ENCODE data around the gene TMEM145. TPM values are rescaled to one million over a fixed set of nuclear protein-coding genes. Genes with fewer than 3 reads are reported as not detected.

The TMEM145 gene
- total RNA-seq, 1 experiment from 2014 or later: 0.69 TPM

DNA sequence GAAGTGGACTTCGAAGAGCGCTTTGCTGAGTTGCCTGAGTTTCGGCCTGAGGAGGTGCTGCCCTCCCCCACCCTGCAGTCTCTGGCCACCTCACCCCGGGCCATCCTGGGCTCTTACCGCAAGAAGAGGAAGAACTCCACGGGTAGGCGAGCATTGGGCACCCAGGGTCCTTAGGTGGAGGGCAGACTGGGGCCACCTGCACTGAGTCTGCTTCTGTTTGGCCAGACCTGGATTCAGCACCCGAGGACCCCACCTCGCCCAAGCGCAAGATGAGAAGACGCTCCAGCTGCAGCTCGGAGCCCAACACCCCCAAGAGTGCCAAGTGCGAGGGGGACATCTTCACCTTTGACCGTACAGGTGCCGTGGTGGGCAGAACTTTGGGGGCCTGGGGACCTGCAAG is 19.2 kb upstream of the TMEM145 start:
- no peak for TF ChIP-seq EZH2phosphoT487 (IDR thresholded peaks at IDR 0.05; ENCODE audit: borderline replicate concordance, low read length)
- TF ChIP-seq CTCF (conservative IDR thresholded peaks at IDR 0.05; ENCODE audit: low read depth, low read length): no peak
- TF ChIP-seq EZH2 (IDR thresholded peaks at IDR 0.05; ENCODE audit: low read length, unreplicated experiment): no peak
- Histone ChIP-seq H2AFZ (ENCODE audit: low read length) (no peak overlapping the region), H3F3A (ENCODE audit: low read length, unreplicated experiment) (no peaks in the 10 kb centered on the region), H3K36me3 (ENCODE audit: low read depth, low read length) (no peaks in the 10 kb centered on the region), H3K27me3 (ENCODE audit: low read length) (no peaks in the 10 kb centered on the region), H3K9me2 (replicated peaks; ENCODE audit: low read length) (no peaks in the 10 kb centered on the region), H3K4me1 (ENCODE audit: insufficient read depth, low read length) (no peaks in the 10 kb centered on the region), H4K20me1 (ENCODE audit: low read length) (no peaks in the 10 kb centered on the region), H3K4me3 (ENCODE audit: low read length) (no peak overlapping the region), H3K9ac (ENCODE audit: low read length) (no peak overlapping the region), H3K27ac (ENCODE audit: low read length) (no peak overlapping the region), H3K79me2 (ENCODE audit: low read length) (no peaks in the 10 kb centered on the region), H3K4me2 (ENCODE audit: low read length) (no peak overlapping the region), H3K9me3 (ENCODE audit: low read length) (no peaks in the 10 kb centered on the region)
- intact Hi-C loops (cut with micrococcal nuclease): no loop called here
- ATAC-seq: no peak
- ChIA-PET POLR2A (ENCODE audit: unreplicated experiment) (no interaction called here), CTCF (no interaction called here)
- BruUV-seq (replicated peaks): no TSS peak
- DNase-seq: no peak

DNA sequence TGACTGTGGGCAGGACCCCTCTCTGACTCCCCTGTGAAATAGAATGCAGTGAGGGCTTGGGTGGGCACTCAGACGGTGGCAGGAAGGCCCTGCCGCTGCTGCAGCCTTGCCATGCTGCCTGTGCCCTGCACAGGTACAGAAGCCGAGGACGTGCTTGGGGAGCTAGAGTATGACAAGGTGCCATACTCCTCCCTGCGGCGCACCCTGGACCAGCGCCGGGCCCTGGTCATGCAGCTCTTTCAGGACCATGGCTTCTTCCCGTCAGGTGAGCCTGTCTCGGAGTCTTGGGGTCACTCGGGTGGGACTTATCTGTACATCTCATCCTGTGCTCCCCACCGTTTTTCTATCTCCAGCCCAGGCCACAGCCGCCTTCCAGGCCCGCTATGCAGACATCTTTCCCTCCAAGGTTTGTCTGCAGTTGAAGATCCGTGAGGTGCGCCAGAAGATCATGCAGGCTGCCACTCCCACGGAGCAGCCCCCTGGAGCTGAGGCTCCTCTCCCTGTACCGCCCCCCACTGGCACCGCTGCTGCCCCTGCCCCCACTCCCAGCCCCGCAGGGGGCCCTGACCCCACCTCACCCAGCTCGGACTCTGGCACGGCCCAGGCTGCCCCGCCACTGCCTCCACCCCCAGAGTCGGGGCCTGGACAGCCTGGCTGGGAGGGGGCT is 18.5 kb upstream of the TMEM145 start:
- Histone ChIP-seq H3F3A (ENCODE audit: low read length, unreplicated experiment) (no peaks in the 10 kb centered on the region), H3K9ac (ENCODE audit: low read length) (no peak overlapping the region), H3K27me3 (ENCODE audit: low read length) (no peaks in the 10 kb centered on the region), H2AFZ (ENCODE audit: low read length) (no peak overlapping the region), H3K79me2 (ENCODE audit: low read length) (no peaks in the 10 kb centered on the region), H3K4me3 (ENCODE audit: low read length) (no peak overlapping the region), H3K4me2 (ENCODE audit: low read length) (no peak overlapping the region), H3K4me1 (ENCODE audit: insufficient read depth, low read length) (no peaks in the 10 kb centered on the region), H3K9me3 (ENCODE audit: low read length) (no peaks in the 10 kb centered on the region), H3K36me3 (ENCODE audit: low read depth, low read length) (no peaks in the 10 kb centered on the region), H4K20me1 (ENCODE audit: low read length) (no peaks in the 10 kb centered on the region), H3K27ac (ENCODE audit: low read length) (no peak overlapping the region), H3K9me2 (replicated peaks; ENCODE audit: low read length) (no peaks in the 10 kb centered on the region)
- CTCF ChIA-PET: no interaction called here
- no TSS peak for BruUV-seq (replicated peaks)
- DNase-seq (no peak), ATAC-seq (no peak)
- POLR2A ChIA-PET (ENCODE audit: unreplicated experiment): no interaction called here
- TF ChIP-seq EZH2phosphoT487 (IDR thresholded peaks at IDR 0.05; ENCODE audit: borderline replicate concordance, low read length) (no peak), CTCF (conservative IDR thresholded peaks at IDR 0.05; ENCODE audit: low read depth, low read length) (no peak), EZH2 (IDR thresholded peaks at IDR 0.05; ENCODE audit: low read length, unreplicated experiment) (no peak)
- intact Hi-C loops (cut with micrococcal nuclease): no loop called here

GRCh38 chr19:42295342-42295741 is 17.8 kb upstream of the TMEM145 start:
- Histone ChIP-seq H3K27ac (ENCODE audit: low read length) (no peak overlapping the region), H3K79me2 (ENCODE audit: low read length) (no peaks in the 10 kb centered on the region), H4K20me1 (ENCODE audit: low read length) (no peaks in the 10 kb centered on the region), H3K4me2 (ENCODE audit: low read length) (no peak overlapping the region), H3K9me3 (ENCODE audit: low read length) (no peaks in the 10 kb centered on the region), H3K9ac (ENCODE audit: low read length) (no peak overlapping the region), H3K4me1 (ENCODE audit: insufficient read depth, low read length) (no peaks in the 10 kb centered on the region), H3K4me3 (ENCODE audit: low read length) (no peak overlapping the region), H3F3A (ENCODE audit: low read length, unreplicated experiment) (no peaks in the 10 kb centered on the region), H3K27me3 (ENCODE audit: low read length) (no peaks in the 10 kb centered on the region), H3K36me3 (ENCODE audit: low read depth, low read length) (no peaks in the 10 kb centered on the region), H3K9me2 (replicated peaks; ENCODE audit: low read length) (no peaks in the 10 kb centered on the region), H2AFZ (ENCODE audit: low read length) (no peak overlapping the region)
- BruUV-seq (replicated peaks): no TSS peak
- POLR2A ChIA-PET (ENCODE audit: unreplicated experiment): no interaction called here
- DNase-seq (no peak), ATAC-seq (no peak)
- CTCF ChIA-PET: no interaction called here
- TF ChIP-seq CTCF (conservative IDR thresholded peaks at IDR 0.05; ENCODE audit: low read depth, low read length) (no peak), EZH2phosphoT487 (IDR thresholded peaks at IDR 0.05; ENCODE audit: borderline replicate concordance, low read length) (no peak), EZH2 (IDR thresholded peaks at IDR 0.05; ENCODE audit: low read length, unreplicated experiment) (no peak)
- intact Hi-C loops (cut with micrococcal nuclease): no loop called here
